Glomerular endothelial cell (primary cell): ENCODE results near the gene FBXL16. TPM values are rescaled to one million over a fixed set of nuclear protein-coding genes. Genes with fewer than 3 reads are reported as not detected.

Experiments
- DNase-seq: peaks from one replicate; pipeline ENCODE4 v3.0.0-alpha.2; 2011; ENCODE audit warnings: low read depth, low spot score; ENCODE audit errors: extremely low read depth
- total RNA-seq: library from RNA; depleted of rRNA; stranded (reverse); fragments of >200 nt; gene quantifications from 2 replicates; pipeline ENCODE4 v1.2.3, GENCODE V29; 2015

Gene FBXL16
- total RNA-seq, 1 donor from 2014 or later: 1.6 TPM

DNA sequence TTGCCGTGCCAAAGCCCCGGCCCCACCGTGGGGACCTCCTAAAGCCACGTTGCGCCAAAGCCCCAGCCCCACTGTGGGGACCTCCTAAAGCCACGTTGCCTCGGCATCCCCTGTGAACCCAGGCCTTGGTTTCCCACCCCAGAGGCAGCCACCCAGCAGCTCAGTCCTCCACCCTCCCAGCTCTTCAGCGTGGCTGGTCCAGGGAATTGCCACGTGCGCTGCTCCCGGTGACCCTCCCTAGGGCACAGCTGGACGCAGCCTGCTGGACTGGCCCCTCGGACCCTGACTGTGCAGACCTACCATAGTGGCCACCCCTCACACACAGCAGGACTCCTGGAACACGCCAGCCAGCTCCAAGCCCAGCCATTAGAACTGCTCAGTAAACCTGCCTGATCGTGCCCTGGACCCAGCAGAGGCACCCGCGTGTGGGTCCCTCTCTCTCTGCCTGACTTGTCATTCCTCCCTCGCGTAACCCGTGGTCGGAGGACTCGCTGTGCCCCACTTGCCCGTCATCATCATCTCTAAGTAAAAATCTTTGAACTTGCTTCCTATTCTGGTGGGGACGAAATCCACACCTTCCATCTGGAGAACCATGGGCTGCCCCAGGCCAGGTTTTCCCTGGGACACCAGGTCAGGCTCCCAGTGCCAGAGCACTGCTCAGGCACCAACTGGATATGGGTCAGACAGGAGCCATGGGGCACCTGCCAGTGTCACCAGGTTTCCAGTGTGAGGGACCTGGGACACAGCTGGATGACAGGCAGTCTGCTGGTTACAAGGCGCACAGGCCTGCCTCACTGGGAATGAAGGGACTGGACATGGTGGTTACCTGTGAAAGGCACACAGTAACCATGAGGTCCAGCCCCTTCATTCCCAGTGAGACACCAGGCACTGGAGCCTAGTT, 29.6 kb upstream of the FBXL16 start:
- no peak for DNase-seq

- no peak for DNase-seq
Measured at GRCh38 chr16:734208-734980, 28.8 kb upstream of the FBXL16 start.

DNA sequence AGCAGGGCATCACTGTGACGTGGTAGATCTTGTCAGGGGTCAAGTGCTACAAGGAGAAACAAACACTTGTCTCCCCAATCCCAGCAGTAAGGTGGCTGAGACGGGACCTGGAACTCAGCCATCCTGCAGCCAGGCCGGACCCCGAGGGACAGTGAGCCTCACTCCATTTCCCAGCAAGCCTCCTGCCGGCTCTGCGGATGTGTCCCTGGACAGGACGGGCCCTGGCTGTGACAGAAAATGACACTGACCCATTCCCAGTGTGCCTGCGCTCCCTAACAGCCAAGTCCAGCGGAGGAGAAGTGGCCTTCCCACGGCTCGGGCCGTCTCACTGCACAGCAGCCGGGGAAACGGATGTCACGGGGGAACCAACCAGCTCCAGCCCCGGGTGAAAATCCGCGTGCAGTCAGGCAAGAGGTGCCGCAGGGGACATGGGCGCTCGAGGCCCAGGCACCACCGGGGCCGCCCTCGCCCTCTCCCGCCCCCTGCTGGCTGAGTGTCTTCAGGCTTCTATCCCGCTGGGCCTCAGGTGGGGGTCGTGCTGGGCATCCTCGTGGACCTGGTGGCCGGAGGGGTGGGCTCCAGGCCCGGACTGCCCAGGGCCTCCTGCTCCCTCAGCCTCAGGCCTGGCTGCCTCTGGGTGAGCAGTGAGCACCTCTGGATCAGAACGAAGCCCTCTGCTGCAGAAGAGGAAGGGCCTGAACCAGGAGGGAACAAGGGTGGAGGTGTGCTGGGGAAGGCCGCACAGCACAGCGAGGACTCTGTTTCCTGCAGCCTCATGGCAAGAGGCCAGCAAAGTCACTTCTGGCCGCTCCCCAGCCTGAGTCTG, 28.0 kb upstream of the FBXL16 start:
- no peak for DNase-seq

DNA sequence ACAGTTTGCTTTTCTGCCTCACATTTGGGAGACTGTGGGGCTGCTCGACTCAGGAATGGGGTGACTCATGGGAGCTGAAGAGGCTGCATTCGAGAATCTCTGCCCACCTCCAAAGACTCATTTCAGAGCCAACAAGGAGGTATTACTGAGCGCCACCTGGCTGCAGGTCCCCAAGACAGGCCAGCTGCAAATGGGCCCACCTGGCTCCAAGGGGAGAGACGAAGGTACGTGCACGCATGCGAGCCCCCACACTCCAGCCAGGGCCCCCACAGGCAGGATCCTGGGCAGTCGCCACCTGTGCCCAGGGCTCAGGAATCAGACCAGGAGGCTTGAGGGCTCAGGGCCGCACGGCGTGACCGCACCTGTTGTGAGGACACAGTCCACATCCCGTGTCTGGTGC, 27.3 kb upstream of the FBXL16 start:
- no peak for DNase-seq

DNA sequence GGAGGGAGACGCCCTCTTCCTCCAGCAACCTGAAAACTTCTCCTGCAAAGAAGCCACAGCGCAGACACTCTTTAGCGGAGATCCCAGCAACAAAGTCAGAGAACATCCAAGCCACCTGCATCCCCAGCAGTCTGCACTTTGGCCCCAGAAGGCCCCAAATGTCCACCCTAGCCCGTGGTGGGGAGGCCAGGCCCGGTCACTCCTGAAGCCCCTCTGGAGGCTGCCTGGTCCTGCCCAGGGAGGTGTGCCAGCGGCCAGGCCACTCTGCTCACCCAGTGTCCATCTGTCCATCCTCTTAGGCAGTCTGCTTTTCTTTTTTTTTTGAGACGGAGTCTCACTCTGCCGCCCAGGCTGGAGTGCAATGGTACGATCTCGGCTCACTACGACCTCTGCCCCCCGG, 26.7 kb upstream of the FBXL16 start:
- no peak for DNase-seq

DNA sequence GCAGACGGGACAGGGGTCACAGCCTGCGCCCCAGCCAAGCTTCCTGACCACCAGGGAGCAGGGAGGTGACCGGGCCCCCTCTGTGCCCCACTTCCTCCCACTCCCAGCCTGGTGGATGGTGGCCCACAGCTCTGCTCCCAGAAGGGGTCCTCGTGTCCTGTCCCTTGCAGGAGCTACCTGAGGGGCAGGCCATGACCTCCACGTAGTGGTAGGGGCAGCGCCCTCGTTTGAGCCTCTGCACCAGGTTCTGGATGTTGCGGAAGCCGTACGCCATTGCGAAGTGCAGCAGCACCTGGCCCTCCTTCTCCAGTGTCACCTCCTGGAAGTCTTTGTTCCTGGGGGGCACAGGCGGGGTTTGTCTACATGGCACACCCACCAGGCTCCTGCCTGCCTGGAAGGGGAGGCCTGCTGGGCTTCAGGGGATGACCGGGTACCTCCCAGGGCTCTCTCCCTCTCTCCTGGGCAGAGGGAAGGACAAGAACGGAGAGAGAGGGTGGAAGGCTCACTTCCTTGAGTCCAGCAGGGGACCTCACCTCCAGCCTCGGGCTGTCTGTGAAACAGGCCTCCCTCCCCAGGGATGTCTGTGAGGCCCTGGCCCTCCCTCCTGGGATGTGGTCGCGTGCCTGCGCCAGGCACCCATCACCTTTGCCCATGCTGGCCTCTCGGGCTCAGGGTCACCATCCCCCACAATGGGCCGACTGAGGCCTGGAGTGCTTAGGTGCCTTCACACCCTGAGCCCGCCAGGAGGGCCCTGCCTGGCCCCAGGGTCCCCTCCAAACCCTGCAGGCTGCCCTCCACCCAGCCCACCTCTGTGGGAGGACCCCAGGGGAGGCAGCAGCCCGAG, 25.3 kb upstream of the FBXL16 start:
- no peak for DNase-seq

DNA sequence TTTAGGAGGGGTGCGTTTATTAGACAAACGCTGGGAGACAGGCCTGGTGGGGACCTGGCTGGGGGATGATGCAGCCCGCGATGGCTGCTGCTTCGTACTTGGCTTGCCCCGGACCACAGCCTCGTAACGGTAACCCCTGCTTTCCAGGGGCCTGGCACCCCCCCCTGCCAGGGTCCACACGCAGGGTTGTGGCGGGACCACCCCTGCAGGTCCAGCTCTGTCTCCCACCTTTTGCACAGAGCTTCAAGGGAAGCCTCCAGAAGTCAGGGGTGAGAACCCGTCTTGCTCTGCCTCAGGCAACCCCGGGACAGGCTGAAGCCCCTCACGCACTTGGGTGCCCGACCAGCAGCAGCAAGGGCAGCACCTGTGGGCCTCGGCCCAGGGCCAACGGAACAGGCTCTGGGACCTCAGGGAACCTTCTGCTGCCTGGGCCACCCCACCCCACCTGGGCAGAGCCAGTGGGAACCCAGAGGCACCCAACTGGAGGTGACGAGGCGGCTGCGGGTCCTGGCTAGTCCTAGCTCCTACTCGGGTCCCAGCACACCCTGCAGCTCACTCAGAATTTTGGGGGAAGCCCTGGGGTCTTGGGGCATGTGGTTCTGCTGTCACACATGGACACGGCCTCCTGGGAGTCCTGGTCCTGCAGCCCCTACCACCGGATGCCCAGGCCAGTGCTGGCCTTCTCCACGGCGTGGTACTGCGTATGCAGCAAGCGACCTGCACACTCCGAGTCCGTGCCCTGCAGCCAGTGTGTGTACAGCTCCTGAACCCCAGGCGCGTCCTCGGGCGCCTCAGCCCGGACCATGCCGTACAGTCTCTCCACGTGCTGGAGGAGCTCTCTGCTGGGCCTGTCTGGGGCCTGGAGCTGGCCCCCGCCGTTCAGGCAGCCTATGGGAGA, 24.4 kb upstream of the FBXL16 start:
- DNase-seq: no peak

- no peak for DNase-seq
Measured at GRCh38 chr16:728890-729744, 23.5 kb upstream of the FBXL16 start.

- DNase-seq: no peak
Measured at GRCh38 chr16:728131-728889, 22.7 kb upstream of the FBXL16 start.

GRCh38 chr16:727291-727977, 21.8 kb upstream of the FBXL16 start:
- no peak for DNase-seq

DNA sequence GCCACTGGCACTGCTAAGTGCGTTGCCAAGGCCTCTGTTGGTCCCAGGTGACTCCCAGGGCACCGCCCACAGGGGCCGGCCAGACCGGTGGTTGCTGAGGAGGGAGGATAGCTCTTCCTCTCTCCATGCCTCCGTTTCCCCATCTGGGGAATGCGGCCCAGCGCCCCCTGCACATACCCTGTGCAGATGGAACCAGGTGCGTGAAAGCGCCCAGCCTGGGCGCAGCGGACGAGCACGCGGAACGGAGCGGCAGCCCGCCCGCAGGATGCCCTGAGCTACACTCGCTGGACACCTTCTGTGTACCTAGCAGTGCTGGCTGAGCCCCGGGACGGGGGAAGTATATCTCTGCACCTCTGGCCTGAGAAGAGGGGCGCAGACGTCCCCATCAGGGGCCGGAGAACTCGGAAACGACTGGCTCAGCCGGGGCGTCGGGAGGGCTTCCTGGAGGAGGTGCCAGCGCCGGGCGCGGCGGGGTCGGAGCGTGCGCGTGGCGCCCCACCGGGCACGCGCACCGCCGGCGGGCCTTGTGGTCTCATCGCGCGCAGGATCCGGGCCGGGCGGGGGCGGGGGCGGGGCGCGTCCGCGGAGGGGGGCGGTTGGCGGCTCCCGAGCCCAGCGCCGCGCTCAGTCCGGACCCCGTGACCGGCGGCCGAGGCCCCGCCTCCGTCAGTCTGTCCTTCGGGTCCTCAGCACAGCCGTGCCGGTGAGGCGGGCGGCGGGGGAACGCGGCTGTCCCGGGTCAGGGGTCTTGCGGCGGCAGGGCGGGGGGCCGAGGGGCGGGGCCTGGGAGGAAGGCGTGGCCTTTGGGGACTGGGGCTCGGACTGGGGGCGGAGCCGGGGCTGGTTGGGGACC, 21.1 kb upstream of the FBXL16 start, which contains the start of the genes CCDC78 and HAGHL:
CCDC78 (minus strand) TSS at position 6 of the 853 bp plus-strand sequence. CDS start 76 bp downstream, outside the sequence.
HAGHL (plus strand) TSS at position 669 of the 853 bp plus-strand sequence. CDS start 404 bp downstream, outside the sequence.
- no peak for DNase-seq

- no peak for DNase-seq
Measured at GRCh38 chr16:726188-726437, 20.5 kb upstream of the FBXL16 start.

DNA sequence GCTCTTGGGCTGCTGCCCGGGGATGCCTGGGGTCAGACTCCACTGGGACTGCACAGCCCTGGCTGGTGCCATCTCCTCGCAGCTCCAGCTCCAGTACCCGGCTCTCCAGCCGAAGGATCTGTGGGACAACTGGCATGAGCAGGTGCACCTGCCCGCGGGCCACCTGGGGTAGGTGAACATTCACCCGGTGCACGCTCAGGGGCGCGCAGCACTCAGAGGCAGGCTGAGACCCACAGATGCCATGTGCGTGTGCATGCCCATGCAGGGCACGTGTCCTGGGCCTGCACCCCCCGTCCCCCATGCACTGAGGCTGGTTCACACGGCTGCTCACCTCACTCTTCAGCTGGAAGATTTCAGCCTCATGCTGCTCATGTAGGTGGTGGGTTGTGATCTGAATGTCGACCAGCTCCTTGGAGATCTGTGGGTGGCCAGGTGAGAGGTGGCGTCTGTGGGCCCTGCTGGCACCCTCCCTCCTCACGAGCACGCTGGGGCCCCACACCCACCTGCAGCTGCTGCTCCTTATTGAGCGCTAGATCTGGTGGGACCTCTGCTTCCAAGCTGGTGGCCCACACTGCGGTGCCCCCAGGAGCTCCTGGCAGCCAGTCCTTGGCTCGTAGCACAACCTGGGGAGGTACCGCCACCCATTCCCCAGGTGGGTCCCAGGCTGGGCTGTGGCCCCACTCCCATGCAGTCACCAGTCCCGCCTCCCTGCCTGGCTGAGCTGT, 20.0 kb upstream of the FBXL16 start:
- no peak for DNase-seq

GRCh38 chr16:725041-725376, 19.4 kb upstream of the FBXL16 start:
- no peak for DNase-seq

GRCh38 chr16:724188-725040, 18.8 kb upstream of the FBXL16 start:
- DNase-seq: no peak
